Heart left ventricle (tissue), 16 donors: ENCODE results near the gene RHBDF1. TPM values are rescaled to one million over a fixed set of nuclear protein-coding genes. Genes with fewer than 3 reads are reported as not detected.

Experiments
- ATAC-seq, 4 donors: fragments of 200-7000 bp; cut with Tn5 transposase; one replicate each; pipeline ENCODE4 v1.9.1; 2020 to 2022; ENCODE audit warnings: moderate library complexity in 4 of 4, mild to moderate bottlenecking in 3 of 4, moderate number of reproducible peaks in 1 of 4
- DNase-seq, 5 donors: peaks; one replicate each; pipeline ENCODE4 v3.0.0-alpha.2; 2020
- H3K27ac ChIP-seq, 12 donors: fragments of 200-600 bp; sonication (generic) in 4 of 12; one replicate each; pipeline versions ENCODE4 v1.5.0 to v1.8.0; 2016 to 2022; ENCODE audit warnings: mild to moderate bottlenecking in 2 of 12
- H3K27me3 ChIP-seq, 9 donors: fragments of 200-600 bp; sonication (generic) in 2 of 9; one replicate each; pipeline versions ENCODE4 v1.5.1 to v1.8.0; 2016 to 2022; ENCODE audit warnings: mild to moderate bottlenecking in 3 of 9
- H3K36me3 ChIP-seq, 9 donors: fragments of 200-600 bp; sonication (generic) in 2 of 9; one replicate each; pipeline versions ENCODE4 v1.5.0 to v1.8.0; 2018 to 2022; ENCODE audit warnings: mild to moderate bottlenecking in 2 of 9
- H3K4me1 ChIP-seq, 12 donors: fragments of 200-600 bp; sonication (generic) in 4 of 12; one replicate each; pipeline versions ENCODE4 v1.5.0 to v1.8.0; 2016 to 2022; ENCODE audit warnings: mild to moderate bottlenecking in 3 of 12
- H3K4me3 ChIP-seq, 12 donors: fragments of 200-600 bp; sonication (generic) in 4 of 12; one replicate each; pipeline versions ENCODE4 v1.5.0 to v1.8.0; 2017 to 2022; ENCODE audit warnings: mild to moderate bottlenecking in 9 of 12, moderate library complexity in 4 of 12
- H3K9me3 ChIP-seq, 12 donors: fragments of 200-600 bp; sonication (generic) in 4 of 12; one replicate each; pipeline versions ENCODE4 v1.5.0 to v1.8.0; 2016 to 2022; ENCODE audit warnings: mild to moderate bottlenecking in 1 of 12
- POLR2A ChIP-seq, 2 donors: fragments of 450-650 bp; IDR thresholded peaks; one replicate each; pipeline ENCODE4 v1.6.1; 2017; ENCODE audit warnings: antibody characterized with exemption in 2 of 2, mild to moderate bottlenecking in 2 of 2, moderate library complexity in 2 of 2
- WGBS, 4 donors: extraction: QIAGEN DNeasy Blood & Tissue Kit in 2 of 4; methylation state at CpG; one replicate each; pipeline versions ENCODE4 v1.1.5 to v1.1.7; 2013 to 2018; 5-methylcytosine and 5-hydroxymethylcytosine counted together
- intact Hi-C, 10 donors: fragments of 100-400 bp; cut with DNase I; formaldehyde crosslinking; loops; one replicate each; pipeline versions ENCODE4 v1.11.1 to v1.14.2; 2022
- long read RNA-seq, 3 donors: library from polyadenylated mRNA; unstranded; transcript quantifications; one replicate each; pipeline ENCODE4 v2.0.0, GENCODE V29; 2020 to 2021
- polyA plus RNA-seq, 2 donors: library from polyadenylated mRNA; stranded (reverse); fragments of 200-250 nt; gene quantifications; one replicate each; pipeline ENCODE4 v1.2.3, GENCODE V29; 2013
- total RNA-seq, 9 donors: library from RNA; depleted of rRNA in 2 of 9; stranded (reverse); fragments of >200 nt in 2 of 9; fragmentation: NEBNext Ultra II Directional in 3 of 9; extraction: Animal tissue kit (Norgen Biotek cat#: 25700) in 3 of 9; gene quantifications; one replicate each; pipeline versions ENCODE4 v1.1.0 to v1.2.4, GENCODE V29; 2016 to 2023
- TF ChIP-seq, protein P1 (sequence below), 12 donors: fragments of 200-600 bp; sonication (generic) in 4 of 12; IDR thresholded peaks; one replicate each; pipeline versions ENCODE4 v1.5.0 to v1.8.0; 2018 to 2022; ENCODE audit warnings: antibody characterized with exemption in 12 of 12, mild to moderate bottlenecking in 5 of 12
- donor health status: ischemic (EF 13 %, LVEDD 7.1; RV severe dilation, severe dysfunction).
- donor health status: healthy with polysubstance abuse.
- donor health status: DM: no; HTN: yes; CAD: no.
- donor health status: DM: no; HTN: no; CAD: no.
- donor health status: ischemic (EF 25% LVEDD 6.9; RV normal size, moderate dysfunction).
- donor health status: ischemic (EF 25% LVEDD 5.7; RV mildly dilated, moderate dysfunction).
- donor health status: healthy.
- donor health status: DM: yes; HTN: yes; CAD: no.
- donor health status: ischemic (EF 35%, LVEDD 5.7; RV mildly dilated, moderate dysfunction).
- donor health status: nonischemic (EF 11% LVEDD 7.7; RV severe dilation, severe dysfunction).
- donor health status: DM: yes; HTN: yes; CAD: no.
- donor health status: PGD.
- donor health status: ischemic (EF 29% LVEDD 5.4; RV normal size, mild dysfunction).
- donor health status: nonischemic (EF 23%, LVEDD 6.1; RV moderate dilation, normal function).

Gene RHBDF1, protein sequence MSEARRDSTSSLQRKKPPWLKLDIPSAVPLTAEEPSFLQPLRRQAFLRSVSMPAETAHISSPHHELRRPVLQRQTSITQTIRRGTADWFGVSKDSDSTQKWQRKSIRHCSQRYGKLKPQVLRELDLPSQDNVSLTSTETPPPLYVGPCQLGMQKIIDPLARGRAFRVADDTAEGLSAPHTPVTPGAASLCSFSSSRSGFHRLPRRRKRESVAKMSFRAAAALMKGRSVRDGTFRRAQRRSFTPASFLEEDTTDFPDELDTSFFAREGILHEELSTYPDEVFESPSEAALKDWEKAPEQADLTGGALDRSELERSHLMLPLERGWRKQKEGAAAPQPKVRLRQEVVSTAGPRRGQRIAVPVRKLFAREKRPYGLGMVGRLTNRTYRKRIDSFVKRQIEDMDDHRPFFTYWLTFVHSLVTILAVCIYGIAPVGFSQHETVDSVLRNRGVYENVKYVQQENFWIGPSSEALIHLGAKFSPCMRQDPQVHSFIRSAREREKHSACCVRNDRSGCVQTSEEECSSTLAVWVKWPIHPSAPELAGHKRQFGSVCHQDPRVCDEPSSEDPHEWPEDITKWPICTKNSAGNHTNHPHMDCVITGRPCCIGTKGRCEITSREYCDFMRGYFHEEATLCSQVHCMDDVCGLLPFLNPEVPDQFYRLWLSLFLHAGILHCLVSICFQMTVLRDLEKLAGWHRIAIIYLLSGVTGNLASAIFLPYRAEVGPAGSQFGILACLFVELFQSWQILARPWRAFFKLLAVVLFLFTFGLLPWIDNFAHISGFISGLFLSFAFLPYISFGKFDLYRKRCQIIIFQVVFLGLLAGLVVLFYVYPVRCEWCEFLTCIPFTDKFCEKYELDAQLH
- total RNA-seq = 10 to 100 TPM; 17.4 to 30.6 (median 22.7) TPM
- 10 to 100 TPM; 23.9 to 45.8 TPM for polyA plus RNA-seq
- long read RNA-seq, donor 1, transcript RHBDF1-201 (18 exons, 2,992 nt) = major isoform, 10 of 56 reads
- long read RNA-seq, donor 1, partial matches to known transcripts = 20 of 56 reads
- long read RNA-seq, donor 1, other reads (novel, unspliced or antisense) = 26 of 56 reads
- long read RNA-seq, donor 2, transcript RHBDF1-201 (18 exons, 2,992 nt) = major isoform, 14 of 73 reads
- long read RNA-seq, donor 2, partial matches to known transcripts = 34 of 73 reads
- long read RNA-seq, donor 2, other reads (novel, unspliced or antisense) = 25 of 73 reads
- long read RNA-seq, donor 3, transcript RHBDF1-201 (18 exons, 2,992 nt) = major isoform, 22 of 49 reads
- long read RNA-seq, donor 3, partial matches to known transcripts = 14 of 49 reads
- long read RNA-seq, donor 3, other reads (novel, unspliced or antisense) = 13 of 49 reads

- ATAC-seq (peak in 3 of 4 donors; percentile 24 to 60 (median 51)), DNase-seq (peak; percentile 68 to 84 (median 78))
- Histone ChIP-seq H3K27me3 (peaks cover 0 to 31% (median 0%) of the 10 kb centered on the region in 9 donors), H3K4me3 (peak within 1 kb of the TSS; percentile 63 to 98 (median 76)), H3K27ac (peak within 1 kb of the TSS; percentile 87 to 99 (median 96)), H3K9me3 (no peaks in the 10 kb centered on the region), H3K4me1 (peaks cover 5 to 93% (median 80%) of the 10 kb centered on the region in 12 donors), H3K36me3 (no peaks in the 10 kb centered on the region)
- WGBS, 4 donors = 21 to 67% (median 22%) methylated on average over 17 to 62 of the region's 62 CpGs
- intact Hi-C loops = no loop called here
- no peak for TF ChIP-seq POLR2A (IDR thresholded peaks at IDR 0.05)
- TF ChIP-seq, protein P1, sequence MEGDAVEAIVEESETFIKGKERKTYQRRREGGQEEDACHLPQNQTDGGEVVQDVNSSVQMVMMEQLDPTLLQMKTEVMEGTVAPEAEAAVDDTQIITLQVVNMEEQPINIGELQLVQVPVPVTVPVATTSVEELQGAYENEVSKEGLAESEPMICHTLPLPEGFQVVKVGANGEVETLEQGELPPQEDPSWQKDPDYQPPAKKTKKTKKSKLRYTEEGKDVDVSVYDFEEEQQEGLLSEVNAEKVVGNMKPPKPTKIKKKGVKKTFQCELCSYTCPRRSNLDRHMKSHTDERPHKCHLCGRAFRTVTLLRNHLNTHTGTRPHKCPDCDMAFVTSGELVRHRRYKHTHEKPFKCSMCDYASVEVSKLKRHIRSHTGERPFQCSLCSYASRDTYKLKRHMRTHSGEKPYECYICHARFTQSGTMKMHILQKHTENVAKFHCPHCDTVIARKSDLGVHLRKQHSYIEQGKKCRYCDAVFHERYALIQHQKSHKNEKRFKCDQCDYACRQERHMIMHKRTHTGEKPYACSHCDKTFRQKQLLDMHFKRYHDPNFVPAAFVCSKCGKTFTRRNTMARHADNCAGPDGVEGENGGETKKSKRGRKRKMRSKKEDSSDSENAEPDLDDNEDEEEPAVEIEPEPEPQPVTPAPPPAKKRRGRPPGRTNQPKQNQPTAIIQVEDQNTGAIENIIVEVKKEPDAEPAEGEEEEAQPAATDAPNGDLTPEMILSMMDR (IDR thresholded peaks at IDR 0.05) = no peak
Measured at GRCh38 chr16:72561-73548, at the start of gene RHBDF1. Gene RHBDF1 (minus strand): TSS chr16:72631. CDS start chr16:65015, 7,616 bp downstream.

- ATAC-seq = no peak
- intact Hi-C loops = loop anchor here in 1 of 10 donors (5.0 kb wide), 1 partner anchor 62 kb away; the partner anchor contains the start of gene HBQ1
Measured at GRCh38 chr16:120756-121155, 48.3 kb upstream of the RHBDF1 start.

More at GRCh38 chr16:120756-121155, 48.3 kb upstream of the RHBDF1 start:
- Histone ChIP-seq H3K4me3 (no peak overlapping the region), H3K4me1 (peaks cover 0 to 10% (median 0%) of the 10 kb centered on the region in 12 donors), H3K27me3 (no peaks in the 10 kb centered on the region), H3K36me3 (peaks cover 0 to 42% (median 16%) of the 10 kb centered on the region in 9 donors), H3K27ac (no peak overlapping the region), H3K9me3 (no peaks in the 10 kb centered on the region)
- DNase-seq = no peak
- no peak for TF ChIP-seq POLR2A (IDR thresholded peaks at IDR 0.05)
- TF ChIP-seq, protein P1 (IDR thresholded peaks at IDR 0.05) = no peak
- WGBS, 4 donors = 93 to 95% (median 95%) methylated on average over 2 of the region's 2 CpGs
